Tibial nerve (tissue), 4 donors: ENCODE data around the gene CALY.

Source experiments
- EP300 ChIP-seq, 2 donors: sonication (generic); formaldehyde crosslinking; IDR thresholded peaks; one replicate each; pipeline ENCODE4 v1.6.1; 2017; ENCODE audit warnings: antibody characterized with exemption in 2 of 2, mild to moderate bottlenecking in 1 of 2
- POLR2A ChIP-seq, 2 donors: fragments of 450-650 bp; IDR thresholded peaks; one replicate each; pipeline ENCODE4 v1.6.1; 2017; ENCODE audit warnings: antibody characterized with exemption in 2 of 2, mild to moderate bottlenecking in 2 of 2, moderate library complexity in 2 of 2
- TF ChIP-seq, protein P1 (sequence below), 5 experiments: fragments of 200-600 bp in 3 of 5; fragments of 450-650 bp in 2 of 5; sonication (generic) in 3 of 5; IDR thresholded peaks; one replicate each; pipeline ENCODE4 v1.5.1; 2016 to 2019; ENCODE audit warnings: antibody characterized with exemption in 5 of 5, mild to moderate bottlenecking in 3 of 5, moderate library complexity in 2 of 5

DNA sequence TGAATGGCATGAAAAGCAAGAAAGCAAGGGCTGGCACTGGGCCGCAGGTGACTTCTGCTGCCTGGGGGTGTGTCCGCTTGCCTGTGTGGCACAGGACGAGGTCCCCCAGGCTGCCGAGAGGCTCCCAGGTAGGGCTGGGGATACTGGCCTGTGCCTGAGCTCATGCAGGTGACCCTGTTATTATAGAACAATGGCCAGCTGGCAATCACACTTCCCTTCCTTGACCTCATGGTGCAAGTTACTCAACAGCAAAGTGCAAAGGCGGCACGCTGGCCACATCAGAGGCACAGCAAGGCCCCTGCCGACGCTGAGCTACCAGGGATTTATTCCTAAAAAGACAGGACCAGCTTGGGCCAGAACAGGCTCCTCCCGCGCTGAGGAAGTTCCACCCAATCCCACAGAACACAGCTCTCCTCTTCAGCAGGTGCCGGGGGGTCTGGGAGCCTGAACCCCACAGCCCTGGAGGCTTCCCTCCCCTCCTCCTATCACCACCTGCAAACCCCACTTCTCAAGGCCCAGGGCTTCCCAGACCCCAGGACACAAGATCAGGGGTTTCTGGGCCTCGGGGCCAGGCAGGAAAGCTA, 58.6 kb downstream of the CALY start:
- TF ChIP-seq, protein P1, sequence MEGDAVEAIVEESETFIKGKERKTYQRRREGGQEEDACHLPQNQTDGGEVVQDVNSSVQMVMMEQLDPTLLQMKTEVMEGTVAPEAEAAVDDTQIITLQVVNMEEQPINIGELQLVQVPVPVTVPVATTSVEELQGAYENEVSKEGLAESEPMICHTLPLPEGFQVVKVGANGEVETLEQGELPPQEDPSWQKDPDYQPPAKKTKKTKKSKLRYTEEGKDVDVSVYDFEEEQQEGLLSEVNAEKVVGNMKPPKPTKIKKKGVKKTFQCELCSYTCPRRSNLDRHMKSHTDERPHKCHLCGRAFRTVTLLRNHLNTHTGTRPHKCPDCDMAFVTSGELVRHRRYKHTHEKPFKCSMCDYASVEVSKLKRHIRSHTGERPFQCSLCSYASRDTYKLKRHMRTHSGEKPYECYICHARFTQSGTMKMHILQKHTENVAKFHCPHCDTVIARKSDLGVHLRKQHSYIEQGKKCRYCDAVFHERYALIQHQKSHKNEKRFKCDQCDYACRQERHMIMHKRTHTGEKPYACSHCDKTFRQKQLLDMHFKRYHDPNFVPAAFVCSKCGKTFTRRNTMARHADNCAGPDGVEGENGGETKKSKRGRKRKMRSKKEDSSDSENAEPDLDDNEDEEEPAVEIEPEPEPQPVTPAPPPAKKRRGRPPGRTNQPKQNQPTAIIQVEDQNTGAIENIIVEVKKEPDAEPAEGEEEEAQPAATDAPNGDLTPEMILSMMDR (IDR thresholded peaks at IDR 0.05), result no peak
- TF ChIP-seq POLR2A (IDR thresholded peaks at IDR 0.05) (no peak), EP300 (IDR thresholded peaks at IDR 0.05) (no peak)
